Skeletal muscle tissue (tissue), 4 donors: Measurements from ENCODE around the gene ARHGAP26. TPM values are rescaled to one million over a fixed set of nuclear protein-coding genes. Genes with fewer than 3 reads are reported as not detected.

Source experiments
- H3K27ac ChIP-seq: one replicate; pipeline ENCODE4 v1.7.0; 2013; ENCODE audit warnings: mild to moderate bottlenecking, low read depth, low read length, inconsistent platforms
- H3K27me3 ChIP-seq, 3 donors: one replicate each; pipeline ENCODE4 v1.7.0; 2013; ENCODE audit warnings: low read length in 3 of 3; ENCODE audit not compliant: control insufficient read depth in 3 of 3, insufficient read depth in 3 of 3
- H3K36me3 ChIP-seq, 3 donors: one replicate each; pipeline ENCODE4 v1.7.0; 2013; ENCODE audit warnings: low read length in 3 of 3; ENCODE audit not compliant: control insufficient read depth in 3 of 3, insufficient read depth in 3 of 3
- H3K4me1 ChIP-seq, 3 donors: one replicate each; pipeline ENCODE4 v1.7.0; 2013; ENCODE audit warnings: low read length in 3 of 3, mild to moderate bottlenecking in 3 of 3; ENCODE audit not compliant: control insufficient read depth in 3 of 3, insufficient read depth in 3 of 3
- H3K4me3 ChIP-seq, 3 donors: one replicate each; pipeline ENCODE4 v1.7.0; 2013; ENCODE audit warnings: low read length in 3 of 3
- H3K9ac ChIP-seq, 3 donors: one replicate each; pipeline ENCODE4 v1.7.0; 2013; ENCODE audit warnings: low read length in 3 of 3, mild to moderate bottlenecking in 3 of 3, moderate library complexity in 2 of 3, low read depth in 1 of 3
- H3K9me3 ChIP-seq, 3 donors: one replicate each; pipeline ENCODE4 v1.7.0; 2013; ENCODE audit warnings: low read length in 3 of 3; ENCODE audit not compliant: control insufficient read depth in 3 of 3
- total RNA-seq: library from RNA; depleted of rRNA; stranded (reverse); fragments of >200 nt; gene quantifications from one replicate; pipeline ENCODE4 v1.2.3, GENCODE V29; 2014
- donor health status: Osteomylitis.

Gene ARHGAP26
- total RNA-seq, 1 donor from 2014 or later = 28.7 TPM

GRCh38 chr5:143207563-143208364, 437.6 kb downstream of the ARHGAP26 start:
- H3K4me1 ChIP-seq = peaks cover 16 to 32% (median 21%) of the 10 kb centered on the region in 3 donors

DNA sequence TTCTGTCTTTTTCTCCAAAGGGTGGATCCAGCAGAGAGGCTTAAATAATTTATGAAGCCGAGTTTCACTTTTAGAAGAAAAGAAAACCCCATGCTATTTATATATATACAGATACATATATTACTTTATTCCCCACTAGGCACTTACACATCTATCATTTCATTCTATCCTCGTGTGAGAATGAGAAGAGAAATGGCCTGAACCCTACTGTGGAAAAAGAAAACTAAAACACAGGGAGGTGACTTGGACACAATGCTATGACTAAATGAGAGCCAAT, 438.1 kb downstream of the ARHGAP26 start:
- Histone ChIP-seq H3K4me1 (peaks cover 19 to 37% (median 23%) of the 10 kb centered on the region in 3 donors), H3K36me3 (no peaks in the 10 kb centered on the region), H3K9ac (no peak overlapping the region), H3K27me3 (no peaks in the 10 kb centered on the region), H3K27ac (no peak overlapping the region), H3K4me3 (no peak overlapping the region), H3K9me3 (no peaks in the 10 kb centered on the region)

More at GRCh38 chr5:143207563-143208364, 437.6 kb downstream of the ARHGAP26 start:
- Histone ChIP-seq H3K9me3 (no peaks in the 10 kb centered on the region), H3K27ac (no peak overlapping the region), H3K27me3 (no peaks in the 10 kb centered on the region), H3K36me3 (no peaks in the 10 kb centered on the region), H3K9ac (no peak overlapping the region), H3K4me3 (no peak overlapping the region)

- no peaks in the 10 kb centered on the region for H3K36me3 ChIP-seq
- H3K9ac ChIP-seq = no peak overlapping the region
- peaks cover 24 to 39% (median 27%) of the 10 kb centered on the region in 3 donors for H3K4me1 ChIP-seq
- H3K4me3 ChIP-seq = no peak overlapping the region
- H3K27me3 ChIP-seq = no peaks in the 10 kb centered on the region
- no peaks in the 10 kb centered on the region for H3K9me3 ChIP-seq
- no peak overlapping the region for H3K27ac ChIP-seq
Observed at GRCh38 chr5:143208781-143209510, 438.8 kb downstream of the ARHGAP26 start.

DNA sequence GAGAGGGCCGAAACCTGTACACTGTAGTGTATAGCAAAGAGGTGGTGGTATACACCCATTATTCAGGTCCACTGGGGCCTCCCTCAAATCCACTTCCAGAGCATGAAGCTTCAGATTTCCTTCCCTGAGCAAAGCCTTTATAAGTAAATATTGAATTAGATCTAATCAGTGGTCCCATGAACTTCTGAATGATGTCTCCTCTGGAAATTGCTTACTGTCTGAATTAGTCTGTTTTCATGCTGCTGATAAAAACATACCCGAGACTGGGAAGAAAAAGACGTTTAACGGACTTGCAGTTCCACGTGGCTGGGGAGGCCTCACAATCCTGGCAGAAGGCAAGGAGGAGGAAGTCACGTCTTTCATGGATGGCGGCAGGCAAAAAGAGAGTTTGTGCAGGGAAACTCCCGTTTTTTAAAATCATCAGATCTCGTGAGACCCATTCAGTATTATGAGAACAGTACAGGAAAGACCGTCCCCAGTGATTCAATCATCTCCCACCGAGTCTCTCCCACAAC, 439.8 kb downstream of the ARHGAP26 start:
- H3K27me3 ChIP-seq = no peaks in the 10 kb centered on the region
- no peak overlapping the region for H3K27ac ChIP-seq
- H3K4me3 ChIP-seq = no peak overlapping the region
- H3K36me3 ChIP-seq = peaks cover 0 to 8% (median 5%) of the 10 kb centered on the region in 3 donors
- no peaks in the 10 kb centered on the region for H3K9me3 ChIP-seq
- peaks cover 24 to 42% (median 24%) of the 10 kb centered on the region in 3 donors for H3K4me1 ChIP-seq
- H3K9ac ChIP-seq = no peak overlapping the region

DNA sequence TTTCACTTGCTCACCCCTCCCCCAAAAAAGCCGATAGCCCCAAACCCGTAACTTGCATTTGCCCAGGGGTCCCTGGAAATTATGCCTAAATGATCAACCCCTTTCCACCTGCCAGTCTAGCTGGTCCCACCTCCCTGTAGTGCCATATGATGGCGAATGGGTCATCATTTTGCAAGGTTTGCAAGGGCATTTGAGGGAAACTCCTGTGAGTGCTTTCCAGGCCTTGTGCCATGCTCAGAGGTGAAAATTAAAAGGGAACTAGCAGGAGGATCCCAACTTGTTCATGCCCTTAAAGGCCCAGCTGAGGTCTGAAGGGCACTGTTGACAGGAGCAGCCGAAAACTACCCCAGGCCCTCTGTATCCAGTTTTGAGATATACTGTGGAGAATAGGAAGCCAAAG, 440.4 kb downstream of the ARHGAP26 start:
- Histone ChIP-seq H3K9ac (no peak overlapping the region), H3K36me3 (peaks cover 0 to 10% (median 6%) of the 10 kb centered on the region in 3 donors), H3K4me3 (no peak overlapping the region), H3K27me3 (no peaks in the 10 kb centered on the region), H3K4me1 (peaks cover 20 to 36% (median 20%) of the 10 kb centered on the region in 3 donors), H3K9me3 (no peaks in the 10 kb centered on the region), H3K27ac (no peak overlapping the region)

- no peak overlapping the region for H3K27ac ChIP-seq
- no peaks in the 10 kb centered on the region for H3K27me3 ChIP-seq
- peaks cover 11 to 28% (median 15%) of the 10 kb centered on the region in 3 donors for H3K4me1 ChIP-seq
- no peaks in the 10 kb centered on the region for H3K9me3 ChIP-seq
- no peak overlapping the region for H3K9ac ChIP-seq
- no peak overlapping the region for H3K4me3 ChIP-seq
- peaks cover 5 to 13% (median 6%) of the 10 kb centered on the region in 3 donors for H3K36me3 ChIP-seq
Observed at GRCh38 chr5:143212261-143212660, 442.1 kb downstream of the ARHGAP26 start.

DNA sequence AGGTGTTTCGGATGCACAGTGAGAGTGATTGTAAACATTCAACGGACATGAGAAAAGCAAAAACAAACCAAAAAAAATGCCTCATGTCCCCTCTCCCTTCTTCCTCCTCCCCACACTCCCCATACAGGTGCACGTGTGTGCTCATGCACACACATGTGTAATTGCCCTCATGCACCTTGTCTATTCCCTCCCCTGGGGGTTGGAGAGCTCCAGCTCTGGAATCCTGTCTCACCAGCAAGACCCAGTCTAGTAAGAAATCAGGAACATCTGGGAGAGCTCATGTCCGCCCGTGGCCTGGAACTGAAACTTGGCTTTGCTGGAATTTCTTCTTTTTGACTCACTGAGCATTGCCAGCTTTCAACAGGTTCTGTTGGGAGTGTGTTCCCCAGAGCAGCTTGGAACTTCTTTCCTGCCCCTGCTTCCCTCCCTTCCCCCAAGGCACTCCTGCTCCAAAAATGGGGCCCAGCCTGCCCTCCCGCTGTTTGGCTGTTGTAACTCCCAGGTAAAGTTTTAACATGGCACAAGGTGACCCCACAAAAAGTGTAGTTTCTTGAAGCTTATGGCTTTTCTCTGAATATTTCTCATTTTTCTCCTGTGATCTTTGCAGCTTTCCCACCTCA, 443.2 kb downstream of the ARHGAP26 start:
- H3K27me3 ChIP-seq = no peaks in the 10 kb centered on the region
- H3K27ac ChIP-seq = no peak overlapping the region
- peaks cover 5 to 13% (median 6%) of the 10 kb centered on the region in 3 donors for H3K36me3 ChIP-seq
- H3K9me3 ChIP-seq = no peaks in the 10 kb centered on the region
- H3K4me1 ChIP-seq = peaks cover 8 to 23% (median 8%) of the 10 kb centered on the region in 3 donors
- no peak overlapping the region for H3K9ac ChIP-seq
- H3K4me3 ChIP-seq = no peak overlapping the region

GRCh38 chr5:143213851-143214363, 443.7 kb downstream of the ARHGAP26 start:
- H3K9me3 ChIP-seq = no peaks in the 10 kb centered on the region
- H3K36me3 ChIP-seq = peaks cover 5 to 13% (median 6%) of the 10 kb centered on the region in 3 donors
- H3K27ac ChIP-seq = no peak overlapping the region
- no peaks in the 10 kb centered on the region for H3K27me3 ChIP-seq
- H3K4me1 ChIP-seq = peaks cover 8 to 23% (median 8%) of the 10 kb centered on the region in 3 donors
- no peak overlapping the region for H3K9ac ChIP-seq
- H3K4me3 ChIP-seq = no peak overlapping the region

DNA sequence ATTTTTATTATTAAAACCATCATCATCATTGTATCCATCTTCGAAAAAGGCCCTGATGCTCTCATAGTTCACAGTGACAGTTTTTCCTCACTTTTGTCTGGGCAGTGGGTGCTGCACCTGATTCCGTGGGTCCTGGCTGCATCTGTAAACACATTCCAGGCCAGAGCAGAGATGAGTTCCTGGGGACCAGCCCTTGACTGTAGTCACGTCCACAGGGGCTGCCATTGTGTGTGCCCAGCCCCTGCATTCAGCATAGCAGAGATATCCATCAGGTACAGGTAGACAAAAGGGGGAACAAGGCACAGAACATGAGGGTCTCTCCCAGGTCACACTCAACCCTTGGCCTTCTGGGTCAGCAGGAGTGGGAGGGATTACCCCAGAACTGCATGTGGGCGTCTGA, 444.3 kb downstream of the ARHGAP26 start:
- Histone ChIP-seq H3K27me3 (no peaks in the 10 kb centered on the region), H3K36me3 (peaks cover 5 to 13% (median 6%) of the 10 kb centered on the region in 3 donors), H3K27ac (no peak overlapping the region)

More for the DNA sequence above, 444.3 kb downstream of the ARHGAP26 start:
- Histone ChIP-seq H3K4me1 (peaks cover 8 to 25% (median 8%) of the 10 kb centered on the region in 3 donors), H3K4me3 (no peak overlapping the region), H3K9ac (no peak overlapping the region), H3K9me3 (no peaks in the 10 kb centered on the region)
